GM18502 (cell line): ENCODE data around the gene FOXO1.

Experiments used
- ATAC-seq: cut with Tn5 transposase; IDR thresholded peaks from one replicate; pipeline ENCODE4 v1.9.1; 2021; ENCODE audit warnings: mild to moderate bottlenecking; ENCODE audit not compliant: unreplicated experiment, poor library complexity

Gene FOXO1

GRCh38 chr13:40553356-40553755, 113.1 kb downstream of the FOXO1 start:
- no peak for ATAC-seq

DNA sequence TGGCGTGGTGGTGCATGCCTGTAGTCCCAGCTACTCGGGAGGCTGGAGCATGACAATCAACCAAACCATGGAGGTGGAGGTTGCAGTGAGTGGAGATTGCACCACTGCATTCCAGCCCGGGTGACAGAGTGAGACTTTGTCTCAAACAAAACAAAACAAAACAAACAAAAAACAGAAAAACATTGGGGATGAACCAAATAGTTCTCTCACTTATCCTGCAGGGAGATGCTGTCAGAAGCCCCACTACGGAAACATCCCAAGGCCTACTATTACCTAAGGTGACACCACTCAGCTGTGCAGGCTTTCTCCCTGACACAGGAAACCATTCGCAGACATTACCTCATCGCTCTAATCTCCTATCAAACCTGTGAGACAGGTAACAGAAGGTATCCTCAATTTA, 113.5 kb downstream of the FOXO1 start:
- no peak for ATAC-seq

DNA sequence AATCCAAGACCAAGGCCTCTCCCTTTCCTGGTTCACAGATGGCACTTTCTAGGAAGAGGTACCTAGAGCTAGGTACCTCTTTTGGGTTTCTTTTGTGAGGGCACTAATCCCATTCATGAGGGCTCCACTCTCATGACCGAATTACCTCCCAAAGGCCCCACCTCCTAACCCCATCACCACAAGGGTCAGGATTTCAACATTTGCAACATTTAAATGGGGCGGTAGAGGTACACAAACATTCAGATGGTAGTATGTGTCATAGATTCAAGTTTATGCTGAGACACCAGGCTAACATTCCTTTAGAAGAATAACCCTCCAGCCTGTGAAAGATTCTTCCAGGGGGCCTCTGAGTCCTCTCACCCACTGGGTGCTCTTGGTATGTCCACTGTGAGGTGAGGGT, 116.3 kb downstream of the FOXO1 start:
- no peak for ATAC-seq

- no peak for ATAC-seq
These were observed 116.8 kb downstream of the FOXO1 start for GRCh38 chr13:40549500-40550094.

DNA sequence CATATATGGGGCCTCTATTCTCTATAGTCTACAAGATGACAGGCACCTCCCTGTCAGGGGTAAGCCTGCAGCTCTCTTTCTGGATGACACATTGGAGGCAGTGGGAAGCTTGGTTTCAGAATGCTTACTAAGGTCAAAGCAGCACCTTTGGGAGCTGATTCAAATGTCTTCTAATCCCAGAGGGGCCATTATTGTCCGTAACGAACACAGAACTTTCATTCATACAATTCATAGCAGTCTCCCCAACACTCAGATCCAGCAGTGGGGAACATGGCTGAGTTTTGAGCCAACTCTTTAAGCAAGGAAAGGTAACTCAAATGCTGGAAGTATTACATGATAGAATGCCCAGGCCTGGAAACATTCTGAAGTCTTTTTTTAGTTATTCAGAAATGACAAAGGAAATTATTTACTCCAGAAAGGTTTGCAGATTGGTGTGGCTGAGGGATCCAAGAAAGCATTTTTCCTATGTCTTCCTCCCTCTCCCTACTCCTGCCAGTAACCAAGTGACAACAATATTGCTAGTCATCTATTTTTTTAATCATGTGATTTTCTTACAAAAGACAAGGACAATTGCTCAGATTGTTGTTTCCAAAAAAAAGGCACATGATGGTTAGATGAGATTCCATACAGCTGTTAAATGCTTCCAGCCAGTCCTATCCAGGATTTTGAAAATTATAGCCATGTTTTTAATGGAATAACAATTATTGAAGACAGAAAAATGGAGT, 118.7 kb downstream of the FOXO1 start:
- no peak for ATAC-seq

- no peak for ATAC-seq
These were observed 120.4 kb downstream of the FOXO1 start for GRCh38 chr13:40546047-40546446.

DNA sequence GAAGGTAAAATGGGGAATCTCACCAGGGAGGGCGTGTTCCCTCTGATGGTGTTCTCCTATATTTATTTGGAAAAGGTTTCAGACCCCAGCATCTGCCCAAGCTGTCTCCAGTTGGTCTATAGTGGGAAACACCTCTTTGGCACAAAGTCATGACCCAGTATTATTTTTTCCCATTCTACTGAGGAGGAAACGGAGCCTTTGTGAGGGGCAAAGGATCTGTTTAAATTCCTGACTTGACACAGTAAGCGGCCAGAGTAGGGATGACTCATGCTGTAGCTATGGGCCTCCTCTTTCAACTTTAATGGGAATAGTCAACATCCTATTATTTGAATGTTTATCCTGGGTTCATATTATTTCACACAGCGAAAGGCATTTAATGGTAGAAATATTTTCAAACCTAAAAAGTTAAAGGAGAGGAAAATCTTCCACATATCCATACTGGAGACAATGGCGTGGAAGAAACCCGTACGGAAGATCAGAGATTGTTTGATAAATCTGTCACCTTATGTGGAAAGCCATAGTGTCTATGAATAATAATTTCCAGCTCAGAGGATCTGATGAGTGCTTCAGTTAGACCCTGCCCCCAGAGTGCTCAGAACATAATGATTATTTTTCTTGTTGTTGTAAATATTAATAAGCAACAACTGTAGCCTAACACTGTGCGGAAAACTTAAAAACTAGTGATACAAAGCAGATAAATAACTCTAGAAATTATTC, 126.0 kb downstream of the FOXO1 start:
- no peak for ATAC-seq

DNA sequence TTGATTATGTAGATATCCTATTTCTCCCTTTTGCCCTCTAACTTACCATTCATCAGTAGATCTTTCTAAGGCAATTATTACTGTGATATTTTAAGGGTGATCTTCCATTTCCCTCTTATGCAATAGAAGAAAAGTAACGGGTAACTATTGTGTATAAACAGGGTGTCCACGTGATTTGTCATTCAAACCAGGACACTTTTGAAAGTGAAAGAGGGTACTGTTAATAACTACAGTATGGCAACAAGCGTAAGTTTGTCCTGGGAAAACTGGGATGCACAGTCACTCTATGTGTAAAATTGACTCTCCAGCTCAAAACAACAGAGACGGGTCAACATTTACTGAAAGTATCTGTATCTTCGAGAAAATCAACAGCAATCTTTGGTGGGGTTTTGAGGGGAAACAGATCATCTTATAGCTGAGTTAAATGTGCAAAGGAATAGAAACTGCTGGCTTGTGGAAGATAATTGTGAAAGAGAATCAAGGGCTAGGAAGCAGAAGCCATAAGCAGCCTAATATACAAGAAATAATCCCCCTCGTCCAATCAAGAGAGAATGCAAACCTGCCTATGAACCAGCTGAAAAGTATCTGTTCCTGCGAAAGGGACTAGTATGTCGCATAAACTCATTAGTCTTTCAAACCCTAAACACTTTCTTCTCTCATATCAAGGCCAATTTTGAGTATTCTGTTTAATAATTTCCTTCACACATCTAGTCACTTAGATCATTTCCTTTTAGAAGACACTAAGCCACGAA, 126.7 kb downstream of the FOXO1 start:
- no peak for ATAC-seq

- ATAC-seq: no peak
These were observed 129.1 kb downstream of the FOXO1 start for GRCh38 chr13:40537146-40537895.

DNA sequence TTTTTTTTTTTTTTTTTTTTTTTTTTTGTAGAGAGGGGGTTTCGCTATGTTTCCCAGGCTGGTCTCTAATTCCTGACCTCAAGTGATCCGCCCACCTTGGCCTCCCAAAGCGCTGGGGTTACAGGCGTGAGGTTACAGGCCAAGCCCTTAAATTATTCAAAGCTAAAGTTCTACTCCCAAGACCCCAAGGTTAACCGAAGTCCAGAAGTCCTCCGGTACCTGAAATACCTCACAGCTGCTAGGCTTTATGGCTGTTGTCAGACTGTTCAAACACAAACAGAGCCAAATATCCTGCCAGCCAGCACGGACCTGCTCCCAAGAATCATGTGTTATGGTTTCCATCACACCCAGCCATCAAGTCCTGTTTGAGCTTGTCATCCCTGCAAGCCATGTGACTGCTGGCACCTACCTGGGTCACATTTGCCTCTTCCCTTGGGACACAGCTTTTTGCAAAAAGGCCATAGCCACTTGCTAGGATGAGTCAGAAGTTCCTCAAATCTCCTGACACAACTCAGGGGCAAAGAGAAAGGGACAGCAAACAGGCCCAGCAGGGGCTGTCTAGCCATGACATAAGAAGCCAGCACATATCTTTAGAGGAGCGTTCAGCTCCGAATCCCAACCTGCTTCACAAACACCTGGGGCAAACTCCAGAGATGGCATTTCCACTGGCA, 129.9 kb downstream of the FOXO1 start:
- no peak for ATAC-seq

DNA sequence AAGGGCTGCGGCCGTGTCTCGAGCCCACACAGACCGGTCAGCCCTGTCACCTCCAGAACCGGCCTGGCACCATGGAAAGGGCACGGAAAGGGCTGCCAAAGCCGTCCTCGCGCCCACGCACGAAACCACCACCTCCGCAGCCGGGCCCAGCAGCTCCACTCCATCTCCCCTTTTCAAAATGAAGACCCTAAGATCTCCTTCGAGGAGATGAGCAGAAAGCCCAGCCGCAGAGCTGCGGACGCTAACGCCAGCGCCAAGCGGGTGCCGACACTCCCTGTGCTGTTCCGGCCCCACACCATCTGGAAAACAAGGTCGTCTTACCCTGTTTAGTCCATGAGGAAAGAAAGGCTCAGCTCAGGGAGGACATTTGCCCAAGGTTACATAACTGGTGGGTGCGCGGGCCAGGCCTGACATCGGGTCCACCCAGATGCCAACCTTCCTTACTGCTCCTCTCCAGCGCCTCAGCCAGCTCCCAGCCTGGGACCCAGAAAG, 131.1 kb downstream of the FOXO1 start:
- ATAC-seq: no peak

- ATAC-seq: no peak
These were observed 132.0 kb downstream of the FOXO1 start for GRCh38 chr13:40534456-40534855.

GRCh38 chr13:40533072-40533471, 133.4 kb downstream of the FOXO1 start:
- ATAC-seq: no peak

DNA sequence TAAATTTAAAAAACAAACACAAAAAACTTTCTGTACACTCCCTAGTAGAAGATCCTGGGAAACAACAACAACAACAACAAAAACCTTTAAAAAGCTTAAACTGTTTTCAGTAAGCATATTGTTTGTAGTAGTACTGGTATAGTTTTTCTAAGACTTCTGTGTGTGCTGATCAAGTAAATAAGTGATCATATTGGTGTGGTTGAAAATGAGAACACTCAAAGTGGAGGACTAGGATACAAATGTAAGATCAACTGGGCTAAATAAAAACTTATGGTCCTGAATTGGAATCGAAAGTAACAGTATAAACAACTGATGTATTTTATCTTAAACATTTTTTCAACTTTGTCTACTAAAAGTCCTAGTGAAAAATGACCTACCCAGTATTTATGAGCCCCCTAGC, 135.5 kb downstream of the FOXO1 start:
- no peak for ATAC-seq

- ATAC-seq: no peak
These were observed 137.6 kb downstream of the FOXO1 start for GRCh38 chr13:40528881-40529280.

GRCh38 chr13:40527914-40528313, 138.5 kb downstream of the FOXO1 start:
- no peak for ATAC-seq

GRCh38 chr13:40522282-40522681, 144.2 kb downstream of the FOXO1 start:
- no peak for ATAC-seq

DNA sequence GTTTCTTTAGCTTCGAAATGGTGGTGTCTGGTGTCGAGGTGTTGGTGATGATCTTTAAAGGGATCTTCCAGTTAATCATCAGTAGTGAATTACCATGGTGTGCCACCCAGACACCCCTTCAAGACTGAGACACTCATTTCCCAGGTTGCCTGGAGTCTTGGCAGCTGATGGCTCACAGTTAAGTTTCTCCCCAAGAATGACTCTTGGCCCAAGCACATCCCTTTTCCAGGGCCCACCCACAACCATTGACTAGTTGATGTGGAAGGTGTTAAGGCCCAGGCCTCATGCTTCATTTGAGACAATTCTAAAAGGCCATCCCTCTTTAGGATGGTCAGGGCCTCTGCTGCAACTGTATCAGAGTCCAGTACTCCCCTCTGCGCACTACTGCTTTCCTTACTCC, 145.5 kb downstream of the FOXO1 start:
- no peak for ATAC-seq

- ATAC-seq: no peak
These were observed 146.8 kb downstream of the FOXO1 start for GRCh38 chr13:40519637-40520036.

DNA sequence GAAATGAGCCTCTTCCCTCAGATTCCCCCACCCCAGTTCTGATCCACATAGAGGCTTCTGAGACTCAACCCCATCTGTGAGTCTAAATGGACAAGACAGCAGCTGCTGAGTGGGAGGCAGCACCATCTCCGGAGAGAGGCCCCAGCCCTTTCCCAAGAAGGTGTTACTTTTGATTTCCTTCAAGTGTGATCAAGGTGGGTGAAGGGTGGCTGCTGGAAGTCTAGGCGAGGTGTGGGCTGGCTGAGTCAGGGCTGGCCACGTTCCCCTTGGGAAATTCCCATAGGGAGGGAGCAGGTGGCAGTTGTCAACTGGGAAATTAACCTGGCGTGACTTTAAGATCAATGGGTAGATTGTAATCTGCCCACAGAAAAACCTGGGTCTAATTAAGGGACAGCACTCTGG, 148.0 kb downstream of the FOXO1 start:
- no peak for ATAC-seq
